Measurements from ENCODE around the gene STX16. TPM values are rescaled to one million over a fixed set of nuclear protein-coding genes. Genes with fewer than 3 reads are reported as not detected.

STX16 gene
- total and polyA plus RNA-seq, 9 of the 15 experiments (the other 6 are each of a cell fraction or from before 2014, with no cell fraction given), result 4.4 to 43.5 (median 14.7) TPM

GRCh38 chr20:58623579-58624473, 27.3 kb upstream of the STX16 start (continued):
- TF ChIP-seq, protein P1, sequence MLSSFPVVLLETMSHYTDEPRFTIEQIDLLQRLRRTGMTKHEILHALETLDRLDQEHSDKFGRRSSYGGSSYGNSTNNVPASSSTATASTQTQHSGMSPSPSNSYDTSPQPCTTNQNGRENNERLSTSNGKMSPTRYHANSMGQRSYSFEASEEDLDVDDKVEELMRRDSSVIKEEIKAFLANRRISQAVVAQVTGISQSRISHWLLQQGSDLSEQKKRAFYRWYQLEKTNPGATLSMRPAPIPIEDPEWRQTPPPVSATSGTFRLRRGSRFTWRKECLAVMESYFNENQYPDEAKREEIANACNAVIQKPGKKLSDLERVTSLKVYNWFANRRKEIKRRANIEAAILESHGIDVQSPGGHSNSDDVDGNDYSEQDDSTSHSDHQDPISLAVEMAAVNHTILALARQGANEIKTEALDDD (IDR thresholded peaks at IDR 0.05), result no peak
- TF ChIP-seq RBFOX2 (IDR thresholded peaks at IDR 0.05; ENCODE audit: low read depth, low read length) (peak; percentile 61), ZNF830 (CRISPR knock-in tag; IDR thresholded peaks at IDR 0.05) (no peak), SMARCE1 (IDR thresholded peaks at IDR 0.05) (peak; percentile 99), KLF6 (CRISPR knock-in tag; IDR thresholded peaks at IDR 0.05; ENCODE audit: borderline replicate concordance) (no peak), ZNF274 (IDR thresholded peaks at IDR 0.05; ENCODE audit: borderline replicate concordance, low read depth, low read length) (no peak), TBL1XR1 (IDR thresholded peaks at IDR 0.05; ENCODE audit: low read length in 2 of 2) (0 out of 4 replicates have a peak, but pooled peaks of 1 of the 2 experiments have one; percentile 38), RCOR1 (IDR thresholded peaks at IDR 0.05; ENCODE audit: borderline replicate concordance in 1 of 2, low read depth in 2 of 2, low read length in 2 of 2) (peak in 1 of 2 experiments; percentile 75; a peak in 2 of 4 replicates), MCM7 (IDR thresholded peaks at IDR 0.05) (peak in 1 of 2 experiments; percentile 82; a peak in 1 of 4 replicates), HMGN3 (IDR thresholded peaks at IDR 0.05; ENCODE audit: borderline replicate concordance, extremely low read depth, insufficient read length, low read depth, low read length) (peak; percentile 98), ZNF589 (CRISPR knock-in tag; IDR thresholded peaks at IDR 0.05; ENCODE audit: low read depth) (peak; percentile 69), CHD2 (IDR thresholded peaks at IDR 0.05; ENCODE audit: low read depth, low read length) (no peak), ZNF282 (CRISPR knock-in tag; IDR thresholded peaks at IDR 0.05) (no peak), HOXB6 (CRISPR knock-in tag; IDR thresholded peaks at IDR 0.05; ENCODE audit: borderline replicate concordance) (no peak), CBFA2T3 (IDR thresholded peaks at IDR 0.05) (peak; percentile 58), SOX6 (IDR thresholded peaks at IDR 0.05) (0 out of 2 replicates have a peak, but pooled peaks have one; percentile 29), NFATC3 (IDR thresholded peaks at IDR 0.05) (no peak), ATF7 (IDR thresholded peaks at IDR 0.05) (peak; percentile 81; the same call in 1 of the 2 replicates), SMARCA4 (IDR thresholded peaks at IDR 0.05) (peak; percentile 97)
- TF ChIP-seq, protein P2, sequence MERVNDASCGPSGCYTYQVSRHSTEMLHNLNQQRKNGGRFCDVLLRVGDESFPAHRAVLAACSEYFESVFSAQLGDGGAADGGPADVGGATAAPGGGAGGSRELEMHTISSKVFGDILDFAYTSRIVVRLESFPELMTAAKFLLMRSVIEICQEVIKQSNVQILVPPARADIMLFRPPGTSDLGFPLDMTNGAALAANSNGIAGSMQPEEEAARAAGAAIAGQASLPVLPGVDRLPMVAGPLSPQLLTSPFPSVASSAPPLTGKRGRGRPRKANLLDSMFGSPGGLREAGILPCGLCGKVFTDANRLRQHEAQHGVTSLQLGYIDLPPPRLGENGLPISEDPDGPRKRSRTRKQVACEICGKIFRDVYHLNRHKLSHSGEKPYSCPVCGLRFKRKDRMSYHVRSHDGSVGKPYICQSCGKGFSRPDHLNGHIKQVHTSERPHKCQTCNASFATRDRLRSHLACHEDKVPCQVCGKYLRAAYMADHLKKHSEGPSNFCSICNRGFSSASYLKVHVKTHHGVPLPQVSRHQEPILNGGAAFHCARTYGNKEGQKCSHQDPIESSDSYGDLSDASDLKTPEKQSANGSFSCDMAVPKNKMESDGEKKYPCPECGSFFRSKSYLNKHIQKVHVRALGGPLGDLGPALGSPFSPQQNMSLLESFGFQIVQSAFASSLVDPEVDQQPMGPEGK (CRISPR knock-in tag; IDR thresholded peaks at IDR 0.05; ENCODE audit: borderline replicate concordance), result no peak
- TF ChIP-seq, protein P3, sequence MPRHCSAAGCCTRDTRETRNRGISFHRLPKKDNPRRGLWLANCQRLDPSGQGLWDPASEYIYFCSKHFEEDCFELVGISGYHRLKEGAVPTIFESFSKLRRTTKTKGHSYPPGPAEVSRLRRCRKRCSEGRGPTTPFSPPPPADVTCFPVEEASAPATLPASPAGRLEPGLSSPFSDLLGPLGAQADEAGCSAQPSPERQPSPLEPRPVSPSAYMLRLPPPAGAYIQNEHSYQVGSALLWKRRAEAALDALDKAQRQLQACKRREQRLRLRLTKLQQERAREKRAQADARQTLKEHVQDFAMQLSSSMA (CRISPR knock-in tag; IDR thresholded peaks at IDR 0.05), result no peak
- TF ChIP-seq, protein P4, sequence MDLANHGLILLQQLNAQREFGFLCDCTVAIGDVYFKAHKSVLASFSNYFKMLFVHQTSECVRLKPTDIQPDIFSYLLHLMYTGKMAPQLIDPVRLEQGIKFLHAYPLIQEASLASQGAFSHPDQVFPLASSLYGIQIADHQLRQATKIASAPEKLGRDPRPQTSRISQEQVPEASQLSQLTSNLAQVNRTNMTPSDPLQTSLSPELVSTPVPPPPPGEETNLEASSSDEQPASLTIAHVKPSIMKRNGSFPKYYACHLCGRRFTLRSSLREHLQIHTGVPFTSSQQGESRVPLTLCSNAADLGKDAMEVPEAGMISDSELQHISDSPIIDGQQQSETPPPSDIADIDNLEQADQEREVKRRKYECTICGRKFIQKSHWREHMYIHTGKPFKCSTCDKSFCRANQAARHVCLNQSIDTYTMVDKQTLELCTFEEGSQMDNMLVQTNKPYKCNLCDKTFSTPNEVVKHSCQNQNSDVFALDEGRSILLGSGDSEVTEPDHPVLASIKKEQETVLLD (IDR thresholded peaks at IDR 0.05), result no peak
- TF ChIP-seq, protein P5, sequence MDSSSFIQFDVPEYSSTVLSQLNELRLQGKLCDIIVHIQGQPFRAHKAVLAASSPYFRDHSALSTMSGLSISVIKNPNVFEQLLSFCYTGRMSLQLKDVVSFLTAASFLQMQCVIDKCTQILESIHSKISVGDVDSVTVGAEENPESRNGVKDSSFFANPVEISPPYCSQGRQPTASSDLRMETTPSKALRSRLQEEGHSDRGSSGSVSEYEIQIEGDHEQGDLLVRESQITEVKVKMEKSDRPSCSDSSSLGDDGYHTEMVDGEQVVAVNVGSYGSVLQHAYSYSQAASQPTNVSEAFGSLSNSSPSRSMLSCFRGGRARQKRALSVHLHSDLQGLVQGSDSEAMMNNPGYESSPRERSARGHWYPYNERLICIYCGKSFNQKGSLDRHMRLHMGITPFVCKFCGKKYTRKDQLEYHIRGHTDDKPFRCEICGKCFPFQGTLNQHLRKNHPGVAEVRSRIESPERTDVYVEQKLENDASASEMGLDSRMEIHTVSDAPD (CRISPR knock-in tag; IDR thresholded peaks at IDR 0.05), result no peak
